ENCODE data around the gene UPB1. TPM values are rescaled to one million over a fixed set of nuclear protein-coding genes. Genes with fewer than 3 reads are reported as not detected.
"Not testable (repeated sequence)": the region's sequence is repeated elsewhere in the genome, so short reads cannot be mapped to it uniquely, and the experiment has no call there.

The UPB1 gene
- total RNA-seq, 1 donor from 2014 or later, result 0.09 TPM

GRCh38 chr22:24550902-24551435 lies 55.8 kb downstream of the UPB1 start:
- peaks cover 21% of the 10 kb centered on the region for H3K4me1 Mint-ChIP-seq (ENCODE audit: low read depth)
- H3K27ac Mint-ChIP-seq, result no peak overlapping the region
- no peaks in the 10 kb centered on the region for H3K27me3 Mint-ChIP-seq (ENCODE audit: low read depth)
- peaks cover 40% of the 10 kb centered on the region for H3K36me3 Mint-ChIP-seq (ENCODE audit: low read depth)
- H3K4me3 Mint-ChIP-seq (ENCODE audit: low read depth), result no peak overlapping the region
- intact Hi-C loops (cut with micrococcal nuclease), result loop anchor here (10.0 kb wide), 1 partner anchor 636 kb away; no protein-coding TSS in a partner anchor
- no peak for DNase-seq (ENCODE audit: low spot score)
- no peaks in the 10 kb centered on the region for H3K9me3 Mint-ChIP-seq

- H3K27ac Mint-ChIP-seq; DNase-seq (ENCODE audit: low spot score); H3K27me3 Mint-ChIP-seq (ENCODE audit: low read depth); H3K9me3 Mint-ChIP-seq: not testable (repeated sequence)
- intact Hi-C loops (cut with micrococcal nuclease), result loop anchor here (10.0 kb wide), 1 partner anchor 638 kb away; no protein-coding TSS in a partner anchor
- Mint-ChIP-seq H3K4me3 (ENCODE audit: low read depth) (peak overlapping the region; percentile 7), H3K36me3 (ENCODE audit: low read depth) (peaks cover 37% of the 10 kb centered on the region), H3K4me1 (ENCODE audit: low read depth) (peaks cover 34% of the 10 kb centered on the region)
Measured at GRCh38 chr22:24552503-24553286, 57.6 kb downstream of the UPB1 start.

GRCh38 chr22:24553597-24554312 lies 58.6 kb downstream of the UPB1 start:
- Mint-ChIP-seq H3K27me3 (ENCODE audit: low read depth) (no peaks in the 10 kb centered on the region), H3K4me1 (ENCODE audit: low read depth) (peaks cover 45% of the 10 kb centered on the region), H3K27ac (peak overlapping the region; percentile 92), H3K36me3 (ENCODE audit: low read depth) (peaks cover 40% of the 10 kb centered on the region), H3K4me3 (ENCODE audit: low read depth) (peak overlapping the region; percentile 97), H3K9me3 (no peaks in the 10 kb centered on the region)
- no peak for DNase-seq (ENCODE audit: low spot score)
- intact Hi-C loops (cut with micrococcal nuclease), result loop anchor here (10.0 kb wide), 1 partner anchor 639 kb away; no protein-coding TSS in a partner anchor

DNA sequence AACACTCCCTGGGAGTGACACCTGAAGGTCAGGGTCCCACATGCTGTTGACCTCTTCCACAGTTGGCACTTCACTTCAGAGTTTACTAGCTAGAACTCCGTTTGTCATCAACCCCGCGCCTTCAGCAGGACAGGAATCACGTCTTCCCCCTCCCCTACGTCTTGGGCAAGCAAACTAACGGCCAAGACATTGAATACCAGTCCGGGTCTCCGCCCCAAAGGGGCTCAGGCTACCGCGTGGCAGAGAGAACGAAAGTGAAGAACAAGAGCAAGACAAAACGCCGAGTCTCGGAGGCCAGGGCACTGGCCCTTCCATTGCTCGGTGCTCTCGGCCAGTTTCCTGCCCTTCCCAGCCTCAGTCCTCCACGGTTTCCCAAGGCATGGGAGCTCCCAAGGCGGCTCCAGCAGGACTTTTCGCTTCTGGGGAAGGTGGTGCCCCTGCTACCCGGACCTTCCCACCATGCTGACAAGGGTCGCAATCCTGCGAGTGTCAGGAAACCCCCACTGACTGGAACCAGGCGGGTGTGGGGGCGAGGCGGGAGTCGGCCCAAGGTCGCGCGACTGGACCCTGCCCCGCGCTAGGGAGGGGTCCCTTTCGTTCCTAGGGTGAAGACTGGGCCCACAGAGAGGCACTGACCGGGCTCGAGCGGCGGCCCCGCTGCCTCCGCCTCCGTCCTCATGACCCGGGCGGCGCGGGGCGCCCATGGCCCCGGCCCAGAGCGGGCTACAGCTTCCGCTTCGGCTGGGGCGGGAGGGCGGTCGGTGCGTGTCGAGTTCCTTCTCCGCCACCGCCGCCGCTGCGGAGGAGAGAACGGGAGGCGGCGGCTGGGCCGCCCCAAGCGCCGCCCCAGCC lies 59.4 kb downstream of the UPB1 start, which contains the start of gene GUCD1:
GUCD1 (minus strand) TSS at position 826 of the 852 bp plus-strand sequence; CDS start at position 679, 147 bp downstream.
- peak within 1 kb of the TSS; percentile 98 for H3K27ac Mint-ChIP-seq
- H3K27me3 Mint-ChIP-seq (ENCODE audit: low read depth), result no peaks in the 10 kb centered on the region
- H3K9me3 Mint-ChIP-seq, result no peaks in the 10 kb centered on the region
- DNase-seq (ENCODE audit: low spot score), result peak; percentile 37
- peaks cover 50% of the 10 kb centered on the region for H3K4me1 Mint-ChIP-seq (ENCODE audit: low read depth)
- H3K4me3 Mint-ChIP-seq (ENCODE audit: low read depth), result peak within 1 kb of the TSS; percentile 97
- peaks cover 48% of the 10 kb centered on the region for H3K36me3 Mint-ChIP-seq (ENCODE audit: low read depth)
- intact Hi-C loops (cut with micrococcal nuclease), result loop anchor here (1.0 to 10.0 kb wide), 3 partner anchors 48 to 640 kb away; partner anchors contain the start of genes GGT1 and SPECC1L

GRCh38 chr22:24555165-24556039 lies 60.3 kb downstream of the UPB1 start, which contains the start of gene SNRPD3:
TSS of gene SNRPD3 (plus strand) at chr22:24555999. CDS start at chr22:24557675, 1,676 bp downstream.
- Mint-ChIP-seq H3K9me3 (no peaks in the 10 kb centered on the region), H3K27ac (peak within 1 kb of the TSS; percentile 98), H3K4me1 (ENCODE audit: low read depth) (peaks cover 47% of the 10 kb centered on the region), H3K4me3 (ENCODE audit: low read depth) (peak within 1 kb of the TSS; percentile 95), H3K27me3 (ENCODE audit: low read depth) (no peaks in the 10 kb centered on the region), H3K36me3 (ENCODE audit: low read depth) (peaks cover 48% of the 10 kb centered on the region)
- peak; percentile 98 for DNase-seq (ENCODE audit: low spot score)
- intact Hi-C loops (cut with micrococcal nuclease), result loop anchor here (1.0 to 10.0 kb wide), 3 partner anchors 47 to 641 kb away; partner anchors contain the start of genes GGT1 and SPECC1L

DNA sequence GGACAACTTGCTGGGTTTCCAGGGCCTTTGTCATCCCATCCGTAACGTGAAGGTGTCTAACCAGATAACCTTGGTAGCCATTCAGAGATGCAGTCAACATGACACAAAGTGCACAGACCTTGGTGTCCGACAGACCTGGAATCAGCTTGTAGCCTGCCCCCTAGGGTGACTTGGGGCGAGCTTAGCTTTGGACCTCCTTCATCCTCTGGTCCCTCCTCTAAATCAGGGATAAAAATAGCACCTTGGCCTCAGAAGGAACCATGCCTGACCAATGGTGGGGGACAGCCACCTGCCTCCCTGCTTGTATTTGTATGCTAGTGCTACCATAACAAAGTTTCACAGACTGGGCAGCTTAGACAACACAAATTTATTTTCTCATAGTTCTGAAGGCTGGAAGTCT lies 64.3 kb downstream of the UPB1 start:
- H3K36me3 Mint-ChIP-seq (ENCODE audit: low read depth), result peaks cover 59% of the 10 kb centered on the region

DNA sequence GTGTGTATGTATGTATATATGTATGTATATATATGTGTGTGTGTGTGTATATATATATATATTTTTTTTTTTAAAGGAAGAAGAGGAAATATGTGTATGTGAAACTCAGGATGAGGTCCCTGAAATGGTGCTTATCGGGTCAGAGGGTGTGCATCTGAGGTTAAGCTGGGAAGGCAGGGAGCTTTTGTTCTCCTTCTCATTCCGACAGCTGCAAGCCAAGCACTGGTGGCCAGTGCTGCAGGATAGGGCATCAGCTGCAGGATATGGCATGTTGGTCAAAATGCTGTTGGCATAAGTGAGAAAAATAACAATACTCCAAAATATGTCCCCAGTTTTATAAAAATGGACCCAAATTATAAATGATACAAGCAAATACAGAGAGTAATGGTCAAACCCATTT lies 68.1 kb downstream of the UPB1 start:
- intact Hi-C loops (cut with micrococcal nuclease), result no loop called here
- DNase-seq (ENCODE audit: low spot score), result no peak
- Mint-ChIP-seq H3K27ac (no peak overlapping the region), H3K9me3 (no peaks in the 10 kb centered on the region), H3K4me3 (ENCODE audit: low read depth) (no peak overlapping the region), H3K4me1 (ENCODE audit: low read depth) (peaks cover 26% of the 10 kb centered on the region), H3K36me3 (ENCODE audit: low read depth) (peaks cover 58% of the 10 kb centered on the region), H3K27me3 (ENCODE audit: low read depth) (no peaks in the 10 kb centered on the region)

More for the DNA sequence above, 64.3 kb downstream of the UPB1 start:
- Mint-ChIP-seq H3K9me3 (no peaks in the 10 kb centered on the region), H3K4me1 (ENCODE audit: low read depth) (peaks cover 39% of the 10 kb centered on the region), H3K27me3 (ENCODE audit: low read depth) (no peaks in the 10 kb centered on the region), H3K4me3 (ENCODE audit: low read depth) (no peak overlapping the region), H3K27ac (no peak overlapping the region)
- no peak for DNase-seq (ENCODE audit: low spot score)
- intact Hi-C loops (cut with micrococcal nuclease), result loop anchor here (5.0 to 10.0 kb wide), 2 partner anchors 43 to 645 kb away; partner anchors contain the start of gene GGT1

DNA sequence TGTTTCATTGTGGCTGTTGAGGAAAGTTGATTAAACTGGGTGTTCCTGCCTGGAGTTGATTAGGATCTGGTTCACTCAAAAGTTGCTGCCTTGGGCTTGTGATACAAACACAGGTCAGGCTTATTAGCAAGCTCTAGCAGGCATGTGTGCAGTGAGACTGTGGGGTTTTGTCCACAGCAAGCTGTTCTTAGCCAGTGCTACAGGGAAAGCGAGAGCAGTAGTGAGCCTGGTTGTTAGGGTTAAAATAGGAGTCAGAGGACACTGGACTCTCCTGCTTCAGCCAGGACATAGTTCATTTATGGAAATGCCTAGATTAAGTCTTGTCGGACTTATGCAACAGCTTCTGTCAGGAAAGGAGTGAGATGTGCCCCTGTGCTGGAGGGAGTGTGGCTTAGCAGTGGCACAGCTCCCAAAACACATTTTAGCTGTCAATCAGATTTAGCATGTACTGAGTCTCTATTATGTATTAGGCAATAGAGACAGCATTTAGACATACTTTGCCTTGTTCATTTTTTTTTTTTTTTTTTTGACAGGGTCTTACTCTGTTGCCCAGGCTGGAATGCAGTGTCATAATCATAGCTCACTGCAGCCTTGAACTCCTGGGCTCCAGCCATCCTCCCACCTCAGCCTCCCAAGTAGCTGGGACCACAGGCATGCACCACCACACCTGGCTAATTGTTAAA lies 69.4 kb downstream of the UPB1 start:
- no peak overlapping the region for H3K27ac Mint-ChIP-seq
- H3K4me3 Mint-ChIP-seq (ENCODE audit: low read depth), result no peak overlapping the region
- peaks cover 16% of the 10 kb centered on the region for H3K4me1 Mint-ChIP-seq (ENCODE audit: low read depth)
- DNase-seq (ENCODE audit: low spot score), result no peak
- H3K27me3 Mint-ChIP-seq (ENCODE audit: low read depth), result no peaks in the 10 kb centered on the region
- H3K36me3 Mint-ChIP-seq (ENCODE audit: low read depth), result peaks cover 53% of the 10 kb centered on the region
- intact Hi-C loops (cut with micrococcal nuclease), result no loop called here
- H3K9me3 Mint-ChIP-seq, result no peaks in the 10 kb centered on the region

DNA sequence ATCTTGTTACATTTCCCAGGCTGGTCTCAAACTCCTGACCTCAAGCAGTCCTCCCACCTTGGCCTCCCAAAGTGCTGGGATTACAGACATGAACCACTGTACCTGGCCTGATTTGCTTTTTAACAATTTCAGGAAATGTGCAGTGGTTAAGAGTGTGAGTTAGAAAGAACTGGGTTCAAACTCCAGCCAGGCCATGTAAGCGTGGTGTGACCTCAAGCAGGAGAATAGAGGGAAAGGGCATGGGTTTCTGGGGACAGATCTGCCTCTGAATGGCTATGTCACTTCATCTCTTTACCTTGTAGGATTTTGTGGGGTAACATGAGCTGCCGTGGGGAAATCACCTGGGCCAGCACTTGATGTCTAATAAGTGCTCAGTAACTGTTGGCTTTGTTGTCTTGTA lies 69.9 kb downstream of the UPB1 start:
- intact Hi-C loops (cut with micrococcal nuclease), result no loop called here
- Mint-ChIP-seq H3K36me3 (ENCODE audit: low read depth) (peaks cover 56% of the 10 kb centered on the region), H3K4me3 (ENCODE audit: low read depth) (no peak overlapping the region), H3K4me1 (ENCODE audit: low read depth) (peaks cover 16% of the 10 kb centered on the region), H3K27ac (no peak overlapping the region), H3K27me3 (ENCODE audit: low read depth) (no peaks in the 10 kb centered on the region), H3K9me3 (no peaks in the 10 kb centered on the region)
- no peak for DNase-seq (ENCODE audit: low spot score)

DNA sequence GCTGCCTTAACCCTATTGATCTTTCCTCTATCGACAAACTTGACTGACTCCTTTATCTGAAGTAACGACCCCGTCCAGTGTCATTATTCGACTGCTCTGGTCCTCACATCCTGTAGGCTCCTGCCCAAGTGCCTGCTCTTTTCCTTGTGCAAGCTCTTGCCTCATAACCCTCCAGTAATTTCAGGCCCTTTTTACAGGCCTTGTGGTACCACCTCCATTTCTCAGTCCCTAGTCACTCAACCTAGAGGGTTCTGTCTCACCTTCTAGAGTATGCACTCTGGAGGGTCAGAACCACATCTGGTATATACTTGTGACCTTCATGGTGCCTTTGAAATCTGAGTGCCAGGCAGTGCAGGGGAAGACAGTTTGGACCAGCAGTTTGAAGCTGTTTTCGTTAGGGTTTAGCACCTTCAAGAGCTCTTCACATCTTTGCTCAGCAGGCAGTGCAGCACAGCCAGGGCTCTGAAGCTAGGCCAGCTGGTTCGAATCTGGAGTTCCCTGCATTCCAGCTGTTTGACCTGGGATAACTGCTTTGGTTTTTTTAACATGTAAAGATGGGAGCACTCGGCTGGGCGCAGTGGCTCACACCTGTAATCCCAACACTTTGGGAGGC lies 71.9 kb downstream of the UPB1 start:
- intact Hi-C loops (cut with micrococcal nuclease), result no loop called here
- no peaks in the 10 kb centered on the region for H3K27me3 Mint-ChIP-seq (ENCODE audit: low read depth)
- no peak overlapping the region for H3K4me3 Mint-ChIP-seq (ENCODE audit: low read depth)
- H3K27ac Mint-ChIP-seq, result peak overlapping the region; percentile 22
- no peak for DNase-seq (ENCODE audit: low spot score)
- peaks cover 13% of the 10 kb centered on the region for H3K4me1 Mint-ChIP-seq (ENCODE audit: low read depth)
- H3K36me3 Mint-ChIP-seq (ENCODE audit: low read depth), result peaks cover 59% of the 10 kb centered on the region
- no peaks in the 10 kb centered on the region for H3K9me3 Mint-ChIP-seq
